K562 (cell line): ENCODE results near the gene MINDY4.

ENCODE experiments used
- CBX8 ChIP-seq: fragments of 200-600 bp; sonication (generic); IDR thresholded peaks from 2 replicates; pipeline ENCODE4 v1.6.1; 2012; ENCODE audit warnings: borderline replicate concordance, mixed run types, low read depth, mild to moderate bottlenecking, moderate library complexity, mixed read lengths, low read length, control low read depth, inconsistent platforms; ENCODE audit not compliant: poor library complexity, severe bottlenecking; ENCODE audit errors: extremely low read depth
- CCAR2 ChIP-seq: fragments of 200-400 bp; formaldehyde crosslinking; IDR thresholded peaks from 2 replicates; pipeline ENCODE4 v1.6.1; 2017; ENCODE audit warnings: mild to moderate bottlenecking, low read depth, low read length
- CEBPB ChIP-seq: fragments of 450-650 bp; IDR thresholded peaks from 2 replicates; pipeline ENCODE4 v1.6.1; 2016; ENCODE audit warnings: missing genetic modification characterization, missing compliant biosample characterization
- CREB1 ChIP-seq, 2 experiments: sonication (generic) in 1 of 2; formaldehyde crosslinking in 1 of 2; IDR thresholded peaks; 2 replicates each; pipeline versions ENCODE4 v1.6.1 to v1.8.0; 2012 to 2022; ENCODE audit warnings: inconsistent platforms in 1 of 2, mild to moderate bottlenecking in 1 of 2, missing genetic modification reagents in 1 of 2, moderate library complexity in 1 of 2
- ELF4 ChIP-seq: fragments of 450-650 bp; formaldehyde crosslinking; IDR thresholded peaks from 2 replicates; pipeline ENCODE4 v1.4.0; 2022; ENCODE audit warnings: missing genetic modification characterization
- GTF3C2 ChIP-seq: IDR thresholded peaks from 3 replicates; pipeline ENCODE4 v1.6.1; 2011; ENCODE audit warnings: borderline replicate concordance, mild to moderate bottlenecking, moderate library complexity; ENCODE audit not compliant: insufficient read length; ENCODE audit errors: extremely low read depth
- MEF2A ChIP-seq: IDR thresholded peaks from 2 replicates; pipeline ENCODE4 v1.6.1; 2011; ENCODE audit warnings: low read depth, mild to moderate bottlenecking, low read length, moderate library complexity; ENCODE audit not compliant: control insufficient read depth
- MEIS2 ChIP-seq: fragments of 450-650 bp; IDR thresholded peaks from 2 replicates; pipeline ENCODE4 v1.6.1; 2014; ENCODE audit warnings: mild to moderate bottlenecking; ENCODE audit not compliant: partially characterized antibody
- MNT ChIP-seq, 2 experiments: fragments of 450-650 bp; conservative IDR thresholded peaks; 2 replicates each; pipeline ENCODE4 v1.6.1; 2017; ENCODE audit warnings: mild to moderate bottlenecking in 2 of 2, moderate library complexity in 2 of 2
- POLR2A ChIP-seq: fragments of 450-650 bp; conservative IDR thresholded peaks from 2 replicates; pipeline ENCODE4 v1.6.1; 2016
- TARDBP ChIP-seq: fragments of 450-650 bp; IDR thresholded peaks from 2 replicates; pipeline ENCODE4 v1.6.1; 2016
- ZNF512 ChIP-seq: IDR thresholded peaks from 2 replicates; pipeline ENCODE4 v1.6.1; 2016; ENCODE audit warnings: missing genetic modification characterization, missing compliant biosample characterization

GRCh38 chr7:30782690-30783089 lies 11.5 kb downstream of the MINDY4 start:
- no peak for TF ChIP-seq CBX8
- TF ChIP-seq POLR2A: no peak
- no peak for TF ChIP-seq MEIS2
- TF ChIP-seq GTF3C2: no peak
- TF ChIP-seq MEF2A: no peak
- no peak for TF ChIP-seq CREB1 (IDR thresholded peaks at IDR 0.05)
- no peak for TF ChIP-seq CREB1 (CRISPR knock-in tag; IDR thresholded peaks at IDR 0.05)
- no peak for TF ChIP-seq CEBPB (tag)
- no peak for TF ChIP-seq ELF4 (CRISPR knock-in tag)
- TF ChIP-seq CCAR2: no peak
- TF ChIP-seq TARDBP: no peak
- TF ChIP-seq MNT (conservative IDR thresholded peaks at IDR 0.05): no peak
- no peak for TF ChIP-seq ZNF512 (tag)
